HG03139 (cell line): ENCODE data around the gene EED.
"Not testable (repeated sequence)": the region's sequence is repeated elsewhere in the genome, so short reads cannot be mapped to it uniquely, and the experiment has no call there.

Experiments used
- ATAC-seq: cut with Tn5 transposase; IDR thresholded peaks from one replicate; pipeline ENCODE4 v1.9.1; 2021; ENCODE audit not compliant: unreplicated experiment

EED gene

DNA sequence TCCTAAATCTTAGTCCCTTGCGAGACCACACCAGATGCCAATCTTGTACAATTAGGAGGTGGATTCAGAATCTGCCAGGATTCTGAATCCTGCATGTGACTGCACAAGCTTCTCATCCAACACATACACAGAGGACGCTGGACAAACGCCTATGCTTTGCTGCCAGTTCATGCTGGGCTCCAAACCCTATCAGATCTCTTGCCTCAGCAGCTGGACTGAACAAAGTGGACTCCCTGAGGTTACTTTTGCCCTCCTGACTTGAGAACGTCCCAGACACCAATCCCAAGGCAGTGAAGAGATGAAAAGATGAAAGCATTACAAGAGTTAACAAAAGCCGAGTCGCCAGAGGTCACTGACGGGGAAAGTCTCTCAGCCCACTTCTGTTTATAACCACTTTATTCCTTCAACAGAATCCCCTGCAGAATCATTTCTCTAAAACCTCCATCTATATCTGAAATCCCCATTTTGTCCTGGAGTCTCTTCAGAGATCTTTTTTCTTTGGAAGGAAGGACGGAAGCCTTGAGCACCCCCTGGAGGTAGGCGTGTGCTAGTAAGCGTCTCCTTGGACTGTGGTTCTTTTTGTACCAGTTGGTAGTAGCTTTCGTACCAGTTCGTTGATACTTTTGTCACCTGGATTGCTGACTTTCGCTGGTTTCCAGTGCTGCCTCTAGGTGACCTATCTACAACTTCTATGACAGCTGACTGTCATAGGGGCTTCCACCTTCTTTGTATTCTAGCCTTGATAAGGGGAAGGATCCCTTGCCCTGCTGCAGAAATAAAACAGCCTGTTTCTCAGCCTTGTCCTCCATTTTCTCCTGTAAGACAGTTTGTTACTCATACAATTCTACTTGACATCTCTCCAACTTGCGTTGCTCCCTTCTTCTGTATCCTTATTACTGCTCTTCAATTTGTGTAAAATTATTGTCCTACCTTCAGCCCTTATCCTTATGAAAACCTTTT is 26.1 kb upstream of the EED start:
- peak; percentile 51 for ATAC-seq

GRCh38 chr11:86219311-86220193 is 25.0 kb upstream of the EED start:
- ATAC-seq: peak; percentile 73

GRCh38 chr11:86220653-86221052 is 23.9 kb upstream of the EED start:
- ATAC-seq: no peak

DNA sequence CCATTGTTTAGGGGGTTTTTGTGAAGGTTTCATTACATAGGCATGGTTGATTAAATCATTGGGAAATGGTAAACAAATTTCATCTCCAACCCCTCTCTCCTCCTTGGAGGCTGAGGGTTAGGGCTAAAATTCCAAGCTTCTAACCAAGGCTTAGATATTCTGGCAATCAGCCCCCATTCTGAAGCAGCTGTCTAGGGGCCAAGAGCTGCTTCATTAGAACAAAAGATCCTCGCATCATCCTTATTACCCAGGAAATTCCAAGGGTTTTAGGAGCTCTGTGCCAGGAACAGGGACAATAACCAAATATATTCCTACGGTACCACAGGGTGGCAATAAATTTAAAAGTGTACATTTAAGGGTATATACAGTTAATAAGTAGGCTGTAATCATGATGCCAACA is 22.5 kb upstream of the EED start:
- no peak for ATAC-seq

GRCh38 chr11:86224575-86224974 is 20.0 kb upstream of the EED start:
- not testable (repeated sequence) for ATAC-seq

GRCh38 chr11:86225344-86225743 is 19.2 kb upstream of the EED start:
- ATAC-seq: not testable (repeated sequence)

- no peak for ATAC-seq
Measured at GRCh38 chr11:86228269-86229038, 16.1 kb upstream of the EED start.

DNA sequence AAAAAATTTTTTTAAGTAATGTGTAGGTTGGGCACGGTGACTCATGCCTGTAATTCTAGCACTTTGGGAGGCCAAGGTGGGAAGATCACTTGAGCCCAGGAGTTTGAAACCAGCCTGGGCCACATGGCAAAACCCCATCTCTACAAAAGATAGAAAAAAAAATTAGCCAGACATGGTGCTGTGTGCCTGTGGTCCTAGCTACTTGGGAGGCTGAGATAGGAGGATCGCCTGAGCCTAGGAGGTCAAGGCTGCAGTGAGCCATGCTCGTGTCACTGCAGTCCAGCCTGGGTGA is 15.6 kb upstream of the EED start:
- ATAC-seq: not testable (repeated sequence)

- ATAC-seq: no peak
Measured at GRCh38 chr11:86230179-86230804, 14.3 kb upstream of the EED start.

DNA sequence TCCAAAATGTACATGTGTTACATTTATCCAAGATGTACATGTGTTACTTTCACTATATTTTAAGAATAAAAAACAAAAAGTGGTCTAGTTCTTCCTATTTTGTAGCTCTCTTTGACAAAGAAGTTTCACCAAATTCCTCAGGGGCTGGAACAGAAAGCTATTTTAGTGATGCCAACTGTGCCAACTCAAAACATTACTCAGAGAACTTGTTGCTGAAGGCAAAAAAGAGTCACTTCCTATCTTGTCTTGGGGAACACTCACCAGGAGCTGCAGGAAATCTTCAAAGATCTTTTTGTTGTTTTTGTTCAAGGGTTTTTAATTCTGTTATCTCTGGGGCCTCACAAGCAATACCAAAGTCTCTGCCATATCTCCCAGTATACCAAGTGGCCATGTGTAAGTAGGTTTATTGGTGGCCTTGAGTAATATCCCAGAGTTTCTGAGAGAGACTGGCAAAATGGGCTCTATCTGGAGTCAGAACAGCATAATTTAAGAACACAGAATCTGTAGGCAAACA is 13.6 kb upstream of the EED start:
- ATAC-seq: no peak

- ATAC-seq: no peak
Measured at GRCh38 chr11:86232556-86232955, 12.0 kb upstream of the EED start.

GRCh38 chr11:86234831-86235461 is 9.6 kb upstream of the EED start:
- no peak for ATAC-seq

GRCh38 chr11:86237267-86237804 is 7.2 kb upstream of the EED start:
- no peak for ATAC-seq

GRCh38 chr11:86240164-86240563 is 4.4 kb upstream of the EED start:
- no peak for ATAC-seq

DNA sequence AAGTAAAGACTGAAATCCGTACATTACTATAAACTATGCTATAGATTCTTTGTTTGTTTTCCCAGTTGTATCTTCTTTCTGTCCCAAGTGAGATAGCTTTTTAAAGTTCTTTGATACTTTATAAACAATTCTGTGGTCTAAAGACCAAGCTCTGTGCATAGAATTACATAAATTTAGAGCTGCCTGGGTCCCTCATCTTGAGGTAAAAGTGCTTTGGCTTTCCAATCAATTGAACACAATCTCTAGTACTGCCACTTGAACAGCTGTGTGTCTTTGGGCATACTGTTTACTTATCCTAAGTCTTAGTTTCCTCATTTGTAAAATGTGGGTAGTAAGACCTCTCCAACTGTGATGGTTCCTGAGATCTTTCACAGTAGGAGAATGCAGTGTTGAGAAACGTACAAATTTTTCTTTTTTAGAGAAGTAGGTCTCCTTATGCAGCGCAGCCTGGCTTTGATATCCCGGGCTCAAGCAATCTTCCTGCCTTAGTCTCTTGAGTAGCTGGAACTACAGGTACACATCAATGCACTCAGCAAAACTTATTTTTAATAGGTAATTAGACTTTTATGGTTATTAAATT is 2.5 kb upstream of the EED start:
- ATAC-seq: no peak

DNA sequence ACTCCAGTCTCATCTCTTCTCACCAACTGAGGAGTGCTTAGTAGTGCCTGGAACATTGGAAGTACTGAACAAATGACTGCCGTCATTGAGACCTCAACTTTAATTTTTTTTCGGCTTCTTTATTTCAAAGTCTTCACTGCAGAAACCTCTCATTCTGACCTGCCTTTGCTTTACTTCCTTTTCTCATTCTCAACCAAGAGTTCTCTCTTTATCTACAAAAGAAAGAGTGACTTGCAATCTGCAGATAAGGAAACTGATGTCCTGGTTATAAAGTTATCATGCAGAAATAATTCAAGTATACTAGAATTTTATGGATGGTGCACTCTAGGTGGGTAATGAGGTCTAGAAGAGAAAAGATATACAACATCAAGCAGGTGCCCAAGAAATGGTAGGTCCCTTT is 1.2 kb upstream of the EED start:
- ATAC-seq: no peak

- peak; percentile 72 for ATAC-seq
Measured at GRCh38 chr11:86244063-86244521, 461 bp upstream of the EED start.

DNA sequence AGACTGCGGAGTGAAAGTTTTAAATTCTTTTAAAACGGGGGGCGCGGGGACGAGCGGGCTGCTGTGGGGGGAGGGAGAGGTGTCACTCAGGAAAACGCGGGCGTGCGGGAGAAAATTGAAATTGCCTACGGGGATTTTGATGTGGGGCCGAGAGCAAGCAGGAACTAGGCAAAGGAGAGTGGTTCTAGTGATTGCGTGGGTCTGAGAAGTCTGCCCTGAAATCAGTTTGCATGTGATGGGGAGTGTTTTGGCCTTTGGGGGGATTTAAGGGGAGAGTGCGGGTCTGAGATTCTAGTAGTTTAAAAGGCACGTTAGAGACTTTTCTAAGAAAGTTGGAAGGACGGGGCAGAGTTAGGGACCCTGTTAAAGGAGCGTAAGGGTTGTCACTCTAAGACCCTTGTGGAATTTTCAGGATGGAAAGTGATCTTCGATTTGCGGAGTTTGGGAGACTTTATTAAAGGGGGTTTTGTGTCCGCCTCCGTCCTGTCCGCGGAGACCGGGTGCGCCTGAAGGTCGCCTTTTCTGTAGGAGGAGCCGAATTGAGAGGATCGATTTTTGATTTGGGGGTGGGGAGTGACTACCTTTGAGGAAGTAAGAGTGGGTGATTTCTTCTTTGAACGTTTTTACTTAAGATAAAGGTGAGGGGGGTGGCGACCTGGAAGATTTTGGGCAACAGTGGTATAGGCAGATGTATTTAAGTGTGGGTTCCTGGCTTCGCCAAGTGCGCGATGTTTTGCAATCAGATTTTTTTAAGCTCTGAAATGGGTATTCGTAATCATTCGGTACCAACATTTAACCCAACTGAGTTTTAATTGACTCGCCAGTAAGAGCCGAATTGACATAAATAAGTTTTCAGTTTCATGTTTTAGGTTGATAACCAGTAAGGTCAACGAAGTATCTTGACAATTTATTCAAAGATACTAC is 1.1 kb downstream of the EED start:
- no peak for ATAC-seq
